Activated CD4-positive, alpha-beta memory T cell treated with anti-CD3 and anti-CD28 coated beads, Interleukin-2, amount 10 ng/mL, durations not matched to agents 7 days and 5 days (primary cell): ENCODE measurements around the gene ACADM. TPM values are rescaled to one million over a fixed set of nuclear protein-coding genes. Genes with fewer than 3 reads are reported as not detected.
"Not testable (repeated sequence)": the region's sequence is repeated elsewhere in the genome, so short reads cannot be mapped to it uniquely, and the experiment has no call there.

Experiments used
- CTCF ChIA-PET: fragments of 350-600 bp; sonication (Branson Sonifier 250); formaldehyde crosslinking; loops from one replicate; lab custom pipeline; 2021; ENCODE audit warnings: antibody characterized with exemption, inconsistent platforms; lab: Charles Lee
- POLR2A ChIA-PET: fragments of 350-600 bp; sonication (Branson Sonifier 250); formaldehyde crosslinking; loops from one replicate; lab custom pipeline; 2021; ENCODE audit warnings: antibody characterized with exemption; lab: Charles Lee
- DNase-seq: peaks from one replicate; pipeline ENCODE4 v3.0.0-alpha.2; 2020
- H3K27ac Mint-ChIP-seq: one replicate; pipeline ENCODE4 v1.8.0; 2021; ENCODE audit warnings: mild to moderate bottlenecking, mixed read lengths
- H3K27me3 Mint-ChIP-seq: one replicate; pipeline ENCODE4 v1.8.0; 2021; ENCODE audit warnings: mixed read lengths
- H3K36me3 Mint-ChIP-seq: one replicate; pipeline ENCODE4 v1.8.0; 2021; ENCODE audit warnings: low read depth, mixed read lengths
- H3K4me1 Mint-ChIP-seq: one replicate; pipeline ENCODE4 v1.8.0; 2021; ENCODE audit warnings: mixed read lengths
- H3K4me3 Mint-ChIP-seq: one replicate; pipeline ENCODE4 v1.8.0; 2021; ENCODE audit warnings: mild to moderate bottlenecking, mixed read lengths
- H3K9me3 Mint-ChIP-seq: one replicate; pipeline ENCODE4 v1.8.0; 2021; ENCODE audit warnings: mixed read lengths
- total RNA-seq, 2 experiments: library from RNA; stranded (reverse); gene quantifications; one replicate each; pipeline ENCODE4 v1.2.3, GENCODE V29; 2021

ACADM gene
- 10 to 100 TPM; 43.4 to 46.4 TPM for total RNA-seq

- DNase-seq, result peak; percentile 86
- Mint-ChIP-seq H3K9me3 (no peaks in the 10 kb centered on the region), H3K4me3 (peak within 1 kb of the TSS; percentile 100), H3K27me3 (peaks cover 2% of the 10 kb centered on the region), H3K27ac (peak within 1 kb of the TSS; percentile 94), H3K36me3 (peaks cover 8% of the 10 kb centered on the region), H3K4me1 (peaks cover 35% of the 10 kb centered on the region)
- POLR2A ChIA-PET, result interaction anchor here (1.0 to 2.2 kb wide), 5 partner anchors 9 to 72 kb away, joined by 3 to 11 read pairs (median 4); partner anchors contain the start of genes MSH4 and RABGGTB
- CTCF ChIA-PET, result no interaction called here
Measured at GRCh38 chr1:75724472-75725022, at the start of gene ACADM. Gene ACADM (plus strand): TSS chr1:75724709. CDS start chr1:75724788, 79 bp downstream.

- ChIA-PET POLR2A (no interaction called here), CTCF (no interaction called here)
- H3K4me3 Mint-ChIP-seq, result no peak overlapping the region
- no peaks in the 10 kb centered on the region for H3K4me1 Mint-ChIP-seq
- H3K9me3 Mint-ChIP-seq, result no peaks in the 10 kb centered on the region
- H3K27ac Mint-ChIP-seq, result no peak overlapping the region
- H3K36me3 Mint-ChIP-seq, result no peaks in the 10 kb centered on the region
- no peaks in the 10 kb centered on the region for H3K27me3 Mint-ChIP-seq
- DNase-seq, result no peak
Measured at GRCh38 chr1:75677443-75677842, 47.1 kb upstream of the ACADM start.

- H3K27me3 Mint-ChIP-seq, H3K36me3 Mint-ChIP-seq, H3K9me3 Mint-ChIP-seq, DNase-seq, H3K27ac Mint-ChIP-seq, POLR2A ChIA-PET, H3K4me1 Mint-ChIP-seq, CTCF ChIA-PET, H3K4me3 Mint-ChIP-seq: not testable (repeated sequence)
Measured at GRCh38 chr1:75677964-75678363, 46.5 kb upstream of the ACADM start.

- CTCF ChIA-PET, result no interaction called here
- Mint-ChIP-seq H3K4me3 (no peak overlapping the region), H3K4me1 (no peaks in the 10 kb centered on the region), H3K27me3 (no peaks in the 10 kb centered on the region), H3K27ac (no peak overlapping the region), H3K36me3 (no peaks in the 10 kb centered on the region), H3K9me3 (no peaks in the 10 kb centered on the region)
- no peak for DNase-seq
- POLR2A ChIA-PET, result no interaction called here
Measured at GRCh38 chr1:75690547-75690946, 34.0 kb upstream of the ACADM start.

GRCh38 chr1:75693551-75693950 lies 31.0 kb upstream of the ACADM start:
- POLR2A ChIA-PET, result no interaction called here
- CTCF ChIA-PET, result no interaction called here
- no peaks in the 10 kb centered on the region for H3K9me3 Mint-ChIP-seq
- no peaks in the 10 kb centered on the region for H3K27me3 Mint-ChIP-seq
- no peak overlapping the region for H3K4me3 Mint-ChIP-seq
- H3K27ac Mint-ChIP-seq, result no peak overlapping the region
- H3K36me3 Mint-ChIP-seq, result no peaks in the 10 kb centered on the region
- no peak for DNase-seq
- H3K4me1 Mint-ChIP-seq, result no peaks in the 10 kb centered on the region

GRCh38 chr1:75696000-75696399 lies 28.5 kb upstream of the ACADM start:
- Mint-ChIP-seq H3K4me3 (no peak overlapping the region), H3K27me3 (peaks cover 4% of the 10 kb centered on the region), H3K9me3 (no peaks in the 10 kb centered on the region), H3K4me1 (no peaks in the 10 kb centered on the region), H3K36me3 (no peaks in the 10 kb centered on the region), H3K27ac (no peak overlapping the region)
- POLR2A ChIA-PET, result no interaction called here
- no peak for DNase-seq
- CTCF ChIA-PET, result no interaction called here

GRCh38 chr1:75707191-75707590 lies 17.3 kb upstream of the ACADM start:
- POLR2A ChIA-PET, result no interaction called here
- Mint-ChIP-seq H3K36me3 (no peaks in the 10 kb centered on the region), H3K4me1 (no peaks in the 10 kb centered on the region), H3K27me3 (peaks cover 12% of the 10 kb centered on the region), H3K27ac (no peak overlapping the region), H3K4me3 (no peak overlapping the region), H3K9me3 (no peaks in the 10 kb centered on the region)
- CTCF ChIA-PET, result no interaction called here
- no peak for DNase-seq

GRCh38 chr1:75708910-75709309 lies 15.6 kb upstream of the ACADM start:
- ChIA-PET POLR2A (no interaction called here), CTCF (no interaction called here)
- H3K36me3 Mint-ChIP-seq, result no peaks in the 10 kb centered on the region
- peaks cover 14% of the 10 kb centered on the region for H3K27me3 Mint-ChIP-seq
- no peak for DNase-seq
- H3K27ac Mint-ChIP-seq, result no peak overlapping the region
- H3K4me3 Mint-ChIP-seq, result no peak overlapping the region
- no peaks in the 10 kb centered on the region for H3K4me1 Mint-ChIP-seq
- no peaks in the 10 kb centered on the region for H3K9me3 Mint-ChIP-seq

GRCh38 chr1:75710832-75711231 lies 13.7 kb upstream of the ACADM start:
- Mint-ChIP-seq H3K4me3 (no peak overlapping the region), H3K27ac (no peak overlapping the region), H3K9me3 (peaks cover 3% of the 10 kb centered on the region), H3K36me3 (no peaks in the 10 kb centered on the region), H3K4me1 (no peaks in the 10 kb centered on the region), H3K27me3 (peaks cover 18% of the 10 kb centered on the region)
- ChIA-PET POLR2A (interaction anchor here (1.3 kb wide), 1 partner anchor 13 kb away, joined by 3 read pairs; no protein-coding TSS in a partner anchor), CTCF (interaction anchor here (0.6 to 0.7 kb wide), 2 partner anchors 139 to 196 kb away, joined by 3 read pairs; no protein-coding TSS in a partner anchor)
- no peak for DNase-seq

- no peak for DNase-seq
- peaks cover 18% of the 10 kb centered on the region for H3K27me3 Mint-ChIP-seq
- H3K36me3 Mint-ChIP-seq, result no peaks in the 10 kb centered on the region
- no peak overlapping the region for H3K27ac Mint-ChIP-seq
- no peaks in the 10 kb centered on the region for H3K4me1 Mint-ChIP-seq
- peaks cover 3% of the 10 kb centered on the region for H3K9me3 Mint-ChIP-seq
- H3K4me3 Mint-ChIP-seq, result no peak overlapping the region
- CTCF ChIA-PET, result no interaction called here
- POLR2A ChIA-PET, result no interaction called here
Measured at GRCh38 chr1:75711846-75712245, 12.7 kb upstream of the ACADM start.

- POLR2A ChIA-PET, result no interaction called here
Measured at GRCh38 chr1:75712306-75712705, 12.2 kb upstream of the ACADM start.

GRCh38 chr1:75719810-75720209 lies 4.7 kb upstream of the ACADM start:
- H3K4me1 Mint-ChIP-seq, result peaks cover 9% of the 10 kb centered on the region
- H3K4me3 Mint-ChIP-seq, result no peak overlapping the region
- peaks cover 2% of the 10 kb centered on the region for H3K27me3 Mint-ChIP-seq
- H3K27ac Mint-ChIP-seq, result no peak overlapping the region
- H3K36me3 Mint-ChIP-seq, result peaks cover 8% of the 10 kb centered on the region
- ChIA-PET CTCF (no interaction called here), POLR2A (no interaction called here)
- DNase-seq, result no peak
- H3K9me3 Mint-ChIP-seq, result no peaks in the 10 kb centered on the region

More at GRCh38 chr1:75712306-75712705, 12.2 kb upstream of the ACADM start:
- Mint-ChIP-seq H3K4me1 (no peaks in the 10 kb centered on the region), H3K36me3 (no peaks in the 10 kb centered on the region), H3K27ac (no peak overlapping the region), H3K4me3 (no peak overlapping the region), H3K9me3 (peaks cover 3% of the 10 kb centered on the region), H3K27me3 (peaks cover 16% of the 10 kb centered on the region)
- no peak for DNase-seq
- CTCF ChIA-PET, result no interaction called here

- H3K27ac Mint-ChIP-seq, result no peak overlapping the region
Measured at GRCh38 chr1:75720325-75720724, 4.2 kb upstream of the ACADM start.

GRCh38 chr1:75720820-75721219 lies 3.7 kb upstream of the ACADM start:
- Mint-ChIP-seq H3K27me3 (peaks cover 2% of the 10 kb centered on the region), H3K4me3 (no peak overlapping the region), H3K27ac (no peak overlapping the region), H3K9me3 (no peaks in the 10 kb centered on the region), H3K36me3 (peaks cover 8% of the 10 kb centered on the region), H3K4me1 (peaks cover 16% of the 10 kb centered on the region)
- ChIA-PET POLR2A (no interaction called here), CTCF (interaction anchor here (0.8 kb wide), 1 partner anchor 12 kb away, joined by 3 read pairs; no protein-coding TSS in a partner anchor)
- no peak for DNase-seq

More at GRCh38 chr1:75720325-75720724, 4.2 kb upstream of the ACADM start:
- ChIA-PET CTCF (no interaction called here), POLR2A (no interaction called here)
- Mint-ChIP-seq H3K36me3 (peaks cover 8% of the 10 kb centered on the region), H3K9me3 (no peaks in the 10 kb centered on the region), H3K4me1 (peaks cover 11% of the 10 kb centered on the region), H3K4me3 (no peak overlapping the region), H3K27me3 (peaks cover 2% of the 10 kb centered on the region)
- DNase-seq, result no peak
